GM12878 (cell line): ENCODE measurements around the gene DDX24. TPM values are rescaled to one million over a fixed set of nuclear protein-coding genes. Genes with fewer than 3 reads are reported as not detected.

ENCODE experiments used
- ATAC-seq: fragments of 200-7000 bp; cut with Tn5 transposase; 3 replicates; pipeline ENCODE4 v1.9.1; 2020; ENCODE audit warnings: mild to moderate bottlenecking, moderate library complexity
- BruUV-seq: library from RNA; stranded (reverse); fragments of 400-500 nt; replicated peaks from 2 replicates; lab custom pipeline; 2021; lab: Mats Ljungman, UMichigan
- CTCF ChIA-PET: fragments of 300-600 bp; sonication (Branson Sonifier 250); formaldehyde crosslinking; extraction: SDS; loops from one replicate; lab custom pipeline; 2021; ENCODE audit warnings: inconsistent platforms; lab: Yijun Ruan, JAX
- POLR2A ChIA-PET: fragments of 350-600 bp; formaldehyde crosslinking; extraction: SDS; loops from one replicate; lab custom pipeline; 2021; ENCODE audit warnings: inconsistent platforms; lab: Charles Lee
- RAD21 ChIA-PET: fragments of 300-600 bp; sonication (Branson Sonifier 250); formaldehyde crosslinking; loops from one replicate; lab custom pipeline; 2023; ENCODE audit warnings: antibody characterized with exemption; ENCODE audit not compliant: unreplicated experiment; lab: Charles Lee
- SMC1A ChIA-PET: fragments of 300-600 bp; sonication (Branson Sonifier 250); formaldehyde crosslinking; loops from one replicate; lab custom pipeline; 2023; ENCODE audit not compliant: unreplicated experiment, uncharacterized antibody; lab: Charles Lee
- DNase-seq: peaks from one replicate; pipeline ENCODE4 v3.0.0-alpha.2; 2011; ENCODE audit warnings: low read depth, low spot score
- FAIRE-seq: peaks from 3 replicates; lab custom pipeline; 2011; peaks lifted over from hg19 to GRCh38; lab: Jason Lieb, UNC
- H2AFZ ChIP-seq: 2 replicates; pipeline ENCODE4 v1.6.0; 2011; ENCODE audit warnings: low read depth, low read length, control low read depth; ENCODE audit not compliant: control insufficient read depth
- H3K27ac ChIP-seq: 2 replicates; pipeline ENCODE4 v1.5.1; 2011; ENCODE audit warnings: control low read depth; ENCODE audit not compliant: control insufficient read depth, insufficient read depth
- H3K27me3 ChIP-seq, 2 experiments: replicated peaks in 1 of 2; 2 replicates each; pipeline versions ENCODE4 v1.6.0 to v1.6.1; 2011; ENCODE audit warnings: low read length in 1 of 2; ENCODE audit not compliant: control insufficient read depth in 2 of 2, insufficient read depth in 2 of 2
- H3K36me3 ChIP-seq, 2 experiments: 2 replicates each; pipeline ENCODE4 v1.5.1; 2011; ENCODE audit warnings: low read length in 1 of 2; ENCODE audit not compliant: control insufficient read depth in 2 of 2, insufficient read depth in 2 of 2
- H3K4me1 ChIP-seq: 2 replicates; pipeline ENCODE4 v1.6.1; 2011; ENCODE audit warnings: mild to moderate bottlenecking, low read length, moderate library complexity, mixed read lengths; ENCODE audit not compliant: control insufficient read depth, insufficient read depth
- H3K4me2 ChIP-seq: 2 replicates; pipeline ENCODE4 v1.6.0; 2011; ENCODE audit warnings: control low read depth; ENCODE audit not compliant: control insufficient read depth, insufficient read depth
- H3K4me3 ChIP-seq: fragments of 200-600 bp; sonication (generic); 2 replicates; pipeline ENCODE4 v1.5.1; 2016
- H3K79me2 ChIP-seq: 2 replicates; pipeline ENCODE4 v1.6.0; 2011; ENCODE audit warnings: low read length; ENCODE audit not compliant: control insufficient read depth, insufficient read depth
- H3K9ac ChIP-seq: 2 replicates; pipeline ENCODE4 v1.8.0; 2011; ENCODE audit warnings: low read length, control low read depth, mixed read lengths; ENCODE audit not compliant: control insufficient read depth, insufficient read depth
- H3K9me3 ChIP-seq: replicated peaks from 3 replicates; pipeline ENCODE4 v1.5.1; 2011; ENCODE audit warnings: mild to moderate bottlenecking, low read length; ENCODE audit not compliant: control insufficient read depth, insufficient read depth
- H4K20me1 ChIP-seq: 2 replicates; pipeline ENCODE4 v1.6.0; 2011; ENCODE audit not compliant: control insufficient read depth, insufficient read depth
- CBFB ChIP-seq: IDR thresholded peaks from 2 replicates; pipeline ENCODE4 v1.6.1; 2016; ENCODE audit warnings: antibody characterized with exemption, low read depth
- CHD2 ChIP-seq: IDR thresholded peaks from 2 replicates; pipeline ENCODE4 v1.6.1; 2011; ENCODE audit warnings: low read depth, low read length, improper control_type of control experiment, borderline replicate concordance
- CREB1 ChIP-seq: IDR thresholded peaks from 2 replicates; pipeline ENCODE4 v1.6.1; 2012; ENCODE audit warnings: low read depth, mild to moderate bottlenecking, inconsistent platforms
- DPF2 ChIP-seq: fragments of 450-650 bp; IDR thresholded peaks from 2 replicates; pipeline ENCODE4 v1.6.1; 2017; ENCODE audit warnings: mild to moderate bottlenecking
- EP300 ChIP-seq, 2 experiments: fragments of 150-350 bp in 1 of 2; IDR thresholded peaks; 2 replicates each; pipeline ENCODE4 v1.6.1; 2011 to 2012; ENCODE audit warnings: low read depth in 2 of 2, low read length in 2 of 2, borderline replicate concordance in 1 of 2, improper control_type of control experiment in 1 of 2, inconsistent platforms in 1 of 2; ENCODE audit not compliant: control insufficient read depth in 1 of 2
- IRF3 ChIP-seq: fragments of 450-650 bp; IDR thresholded peaks from 2 replicates; pipeline ENCODE4 v1.6.1; 2014; ENCODE audit warnings: mild to moderate bottlenecking
- IRF4 ChIP-seq: IDR thresholded peaks from 2 replicates; pipeline ENCODE4 v1.6.1; 2011; ENCODE audit warnings: low read depth, low read length
- MTA3 ChIP-seq: IDR thresholded peaks from 2 replicates; pipeline ENCODE4 v1.6.1; 2012; ENCODE audit warnings: low read length, inconsistent platforms, borderline replicate concordance
- MYC ChIP-seq: IDR thresholded peaks from 2 replicates; pipeline ENCODE4 v1.6.1; 2011; ENCODE audit warnings: mild to moderate bottlenecking, low read length, moderate library complexity, inconsistent platforms; ENCODE audit not compliant: insufficient read depth, insufficient replicate concordance, insufficient read length, severe bottlenecking
- NFYA ChIP-seq: IDR thresholded peaks from 2 replicates; pipeline ENCODE4 v1.6.1; 2011; ENCODE audit warnings: low read depth, mild to moderate bottlenecking, low read length, improper control_type of control experiment, borderline replicate concordance
- NFYB ChIP-seq: IDR thresholded peaks from 2 replicates; pipeline ENCODE4 v1.6.1; 2011; ENCODE audit warnings: low read depth, mild to moderate bottlenecking, low read length, improper control_type of control experiment, moderate library complexity; ENCODE audit not compliant: insufficient read depth
- NR2F1 ChIP-seq: fragments of 450-650 bp; conservative IDR thresholded peaks from 2 replicates; pipeline ENCODE4 v1.6.1; 2017; ENCODE audit warnings: mild to moderate bottlenecking
- POLR2AphosphoS2 ChIP-seq: IDR thresholded peaks from 2 replicates; pipeline ENCODE4 v1.6.1; 2011; ENCODE audit warnings: low read depth, mild to moderate bottlenecking, low read length, improper control_type of control experiment, moderate library complexity
- POU2F2 ChIP-seq: IDR thresholded peaks from 3 replicates; pipeline ENCODE4 v1.6.1; 2011; ENCODE audit warnings: low read depth, mild to moderate bottlenecking, low read length, borderline replicate concordance
- RUNX3 ChIP-seq: IDR thresholded peaks from 2 replicates; pipeline ENCODE4 v1.6.1; 2012; ENCODE audit warnings: low read length, inconsistent platforms
- SIX5 ChIP-seq: IDR thresholded peaks from 2 replicates; pipeline ENCODE4 v1.6.1; 2011; ENCODE audit warnings: mild to moderate bottlenecking, low read depth, low read length, moderate library complexity; ENCODE audit not compliant: severe bottlenecking
- ZNF217 ChIP-seq: fragments of 450-650 bp; IDR thresholded peaks from 2 replicates; pipeline ENCODE4 v1.6.1; 2017; ENCODE audit warnings: antibody characterized with exemption, mild to moderate bottlenecking
- WGBS: methylation state at CpG from one replicate; pipeline ENCODE4 v1.1.6; 2016; ENCODE audit warnings: low lambda C conversion rate; ENCODE audit not compliant: insufficient replicate concordance, insufficient coverage; ENCODE audit errors: missing lambda C conversion rate; 5-methylcytosine and 5-hydroxymethylcytosine counted together
- in situ Hi-C: fragments of 300-500 bp; cut with MboI; formaldehyde crosslinking; loops from 9 replicates; pipeline ENCODE4 v1.14.3; 2018; ENCODE audit warnings: mixed read lengths
- intact Hi-C: fragments of 100-400 bp; cut with micrococcal nuclease; formaldehyde crosslinking; loops from one replicate; pipeline ENCODE4 v1.14.2; 2022; ENCODE audit not compliant: unreplicated experiment
- polyA plus RNA-seq, 11 experiments: library from polyadenylated mRNA; depleted of rRNA in 4 of 11; unstranded in 6 of 11; stranded (reverse) in 5 of 11; fragments of >200 nt; fragmentation: Nextera tagmentation in 4 of 11; fragmentation: Illumina TruSeq in 1 of 11; extraction: Ambion mirVana in 4 of 11; extraction: Trizol in 1 of 11; gene quantifications; 1 replicate in 1 of 11; 2 replicates in 10 of 11; pipeline versions ENCODE4 v1.2.1 to v1.2.3, GENCODE V29; 2011 to 2016; ENCODE audit warnings: inconsistent platforms in 2 of 11, missing spikeins in 2 of 11, low read depth in 1 of 11
- total RNA-seq, 4 experiments: library from RNA; depleted of rRNA in 3 of 4; stranded (reverse); fragments of >200 nt in 3 of 4; fragmentation: Illumina TruSeq in 1 of 4; extraction: Trizol in 1 of 4; gene quantifications; 2 replicates each; pipeline versions ENCODE4 v1.2.1 to v1.2.3, GENCODE V29; 2013 to 2021
- TF ChIP-seq, protein P1 (sequence below): fragments of 150-350 bp; IDR thresholded peaks from 2 replicates; pipeline ENCODE4 v1.6.1; 2016; ENCODE audit warnings: low read depth, low read length

The DDX24 gene
- total and polyA plus RNA-seq, 10 of the 15 experiments (the other 5 are each of a cell fraction or from before 2014, with no cell fraction given): 137 to 266 (median 184) TPM

DNA sequence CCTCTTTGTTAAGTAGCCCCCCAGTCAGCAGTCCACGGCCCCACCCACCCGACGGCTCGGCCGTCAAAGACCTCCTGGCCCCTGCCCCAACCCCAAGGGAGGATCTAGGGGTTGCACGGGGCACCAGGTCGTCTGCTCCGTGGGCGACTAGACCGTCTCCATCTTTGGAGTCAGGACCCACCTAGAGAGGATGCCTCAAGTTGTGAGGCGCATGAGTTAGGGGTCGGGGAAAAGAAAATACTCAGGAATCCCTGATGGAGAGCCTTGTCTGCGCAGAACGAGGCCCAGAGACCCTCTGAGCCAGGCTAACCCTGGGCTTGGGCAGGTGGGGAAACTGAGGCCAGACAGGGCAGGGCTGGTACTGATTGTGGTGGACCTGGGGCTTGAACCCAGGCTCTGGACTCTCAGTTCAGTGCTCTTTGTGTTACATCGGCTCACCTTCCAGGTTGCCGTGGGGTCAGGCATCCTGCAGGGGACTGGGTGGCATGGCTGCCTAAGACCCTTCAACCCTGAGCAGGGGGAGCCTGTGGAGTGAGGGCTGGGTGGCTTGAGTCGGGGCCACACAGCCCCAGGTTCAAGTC, 54.0 kb downstream of the DDX24 start (continued):
- no peak for TF ChIP-seq EP300 (IDR thresholded peaks at IDR 0.05; ENCODE audit: borderline replicate concordance in 1 of 2, control insufficient read depth in 1 of 2, low read depth in 2 of 2, low read length in 2 of 2)
- no peak for TF ChIP-seq SIX5
- TF ChIP-seq POLR2AphosphoS2: no peak
- TF ChIP-seq CBFB: no peak
- TF ChIP-seq NR2F1: no peak

DNA sequence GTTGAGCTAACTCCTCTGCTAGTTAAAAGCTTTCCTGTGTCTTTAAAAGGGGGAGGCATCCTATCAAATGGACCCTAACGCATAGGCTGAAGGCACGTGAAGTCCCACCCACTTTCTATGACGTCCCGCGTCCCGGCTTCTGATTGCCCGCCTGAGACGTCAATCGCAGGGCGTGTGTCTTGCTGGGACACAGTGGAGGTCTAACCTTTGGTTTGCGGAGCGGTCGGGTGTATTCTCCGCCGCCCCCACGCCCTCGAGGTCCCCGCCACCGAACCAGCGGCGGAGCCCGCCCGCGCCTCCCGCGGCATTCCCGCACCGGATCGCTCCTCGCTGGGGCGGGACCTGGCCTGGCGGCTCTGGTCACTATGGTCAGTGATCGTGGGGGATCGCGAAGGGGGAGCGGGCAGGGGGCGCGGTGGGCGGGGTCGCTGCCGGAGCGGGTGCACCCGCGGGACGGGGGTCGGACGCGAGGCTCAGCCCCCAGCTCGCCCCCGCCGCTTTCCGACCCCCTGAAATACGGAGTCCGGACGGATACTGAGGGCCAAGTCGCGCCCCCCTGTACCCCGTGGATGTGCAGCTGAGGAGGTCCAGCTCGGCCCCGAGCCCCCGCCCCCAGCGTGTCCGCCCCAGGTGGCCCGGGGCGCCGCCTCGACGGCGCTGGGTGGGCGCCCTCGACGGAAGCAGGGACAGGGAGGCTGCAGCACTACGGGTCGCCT, 54.7 kb downstream of the DDX24 start, which contains the start of gene OTUB2:
Gene OTUB2, plus strand, starts transcription at position 168 of the 716 bp plus-strand sequence. Its CDS starts 198 bp downstream, at position 366.
- WGBS: 5% methylated on average over 29 of the region's 74 CpGs
- Histone ChIP-seq H3K4me2 (peak within 1 kb of the TSS; percentile 60; the same call in 1 of the 2 replicates), H3K79me2 (no peaks in the 10 kb centered on the region), H3K9me3 (no peaks in the 10 kb centered on the region), H3K36me3 (no peaks in the 10 kb centered on the region), H2AFZ (peak within 1 kb of the TSS; percentile 52), H3K9ac (no peak within 1 kb of the TSS), H3K4me1 (peaks cover 8% of the 10 kb centered on the region), H3K27me3 (no peaks in the 10 kb centered on the region), H3K27ac (no peak within 1 kb of the TSS), H3K4me3 (peak within 1 kb of the TSS; percentile 77), H4K20me1 (no peaks in the 10 kb centered on the region)
- ATAC-seq: peak; percentile 100
- in situ Hi-C loops (no loop called here), intact Hi-C loops (no loop called here)
- DNase-seq: peak; percentile 93
- SMC1A ChIA-PET: interaction anchor here (0.6 to 1.1 kb wide), 5 partner anchors 10 to 88 kb away, joined by 3 to 10 read pairs (median 3); no protein-coding TSS in a partner anchor
- RAD21 ChIA-PET: interaction anchor here (0.9 to 1.4 kb wide), 4 partner anchors 10 to 87 kb away, joined by 3 to 11 read pairs (median 4); no protein-coding TSS in a partner anchor
- POLR2A ChIA-PET: interaction anchor here (1.0 to 1.2 kb wide), 3 partner anchors 8 to 48 kb away, joined by 3 to 4 read pairs (median 3); no protein-coding TSS in a partner anchor
- peak; percentile 96 for FAIRE-seq
- no TSS peak for BruUV-seq
- CTCF ChIA-PET: interaction anchor here (0.9 to 6.8 kb wide), 7 partner anchors 9 to 154 kb away, joined by 3 to 27 read pairs (median 3); partner anchors contain the start of genes DDX24 and IFI27L1
- peak; percentile 76; the same call in 1 of the 2 replicates for TF ChIP-seq NFYA
- TF ChIP-seq IRF4: peak; percentile 51; the same call in 1 of the 2 replicates
- TF ChIP-seq DPF2: peak; percentile 93
- TF ChIP-seq, protein P1, sequence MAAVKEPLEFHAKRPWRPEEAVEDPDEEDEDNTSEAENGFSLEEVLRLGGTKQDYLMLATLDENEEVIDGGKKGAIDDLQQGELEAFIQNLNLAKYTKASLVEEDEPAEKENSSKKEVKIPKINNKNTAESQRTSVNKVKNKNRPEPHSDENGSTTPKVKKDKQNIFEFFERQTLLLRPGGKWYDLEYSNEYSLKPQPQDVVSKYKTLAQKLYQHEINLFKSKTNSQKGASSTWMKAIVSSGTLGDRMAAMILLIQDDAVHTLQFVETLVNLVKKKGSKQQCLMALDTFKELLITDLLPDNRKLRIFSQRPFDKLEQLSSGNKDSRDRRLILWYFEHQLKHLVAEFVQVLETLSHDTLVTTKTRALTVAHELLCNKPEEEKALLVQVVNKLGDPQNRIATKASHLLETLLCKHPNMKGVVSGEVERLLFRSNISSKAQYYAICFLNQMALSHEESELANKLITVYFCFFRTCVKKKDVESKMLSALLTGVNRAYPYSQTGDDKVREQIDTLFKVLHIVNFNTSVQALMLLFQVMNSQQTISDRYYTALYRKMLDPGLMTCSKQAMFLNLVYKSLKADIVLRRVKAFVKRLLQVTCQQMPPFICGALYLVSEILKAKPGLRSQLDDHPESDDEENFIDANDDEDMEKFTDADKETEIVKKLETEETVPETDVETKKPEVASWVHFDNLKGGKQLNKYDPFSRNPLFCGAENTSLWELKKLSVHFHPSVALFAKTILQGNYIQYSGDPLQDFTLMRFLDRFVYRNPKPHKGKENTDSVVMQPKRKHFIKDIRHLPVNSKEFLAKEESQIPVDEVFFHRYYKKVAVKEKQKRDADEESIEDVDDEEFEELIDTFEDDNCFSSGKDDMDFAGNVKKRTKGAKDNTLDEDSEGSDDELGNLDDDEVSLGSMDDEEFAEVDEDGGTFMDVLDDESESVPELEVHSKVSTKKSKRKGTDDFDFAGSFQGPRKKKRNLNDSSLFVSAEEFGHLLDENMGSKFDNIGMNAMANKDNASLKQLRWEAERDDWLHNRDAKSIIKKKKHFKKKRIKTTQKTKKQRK: peak; percentile 66
- peak; percentile 84 for TF ChIP-seq RUNX3
- peak; percentile 90 for TF ChIP-seq CHD2
- TF ChIP-seq IRF3: peak; percentile 89
- TF ChIP-seq MYC: no peak
- peak; percentile 91 for TF ChIP-seq NFYB
- peak; percentile 88 for TF ChIP-seq CREB1
- TF ChIP-seq ZNF217: 0 out of 2 replicates have a peak, but pooled peaks have one; percentile 30
- peak; percentile 94; the same call in 2 of the 3 replicates for TF ChIP-seq POU2F2
- no peak for TF ChIP-seq MTA3
